Measurements from ENCODE around the gene MOB3B.

DNA sequence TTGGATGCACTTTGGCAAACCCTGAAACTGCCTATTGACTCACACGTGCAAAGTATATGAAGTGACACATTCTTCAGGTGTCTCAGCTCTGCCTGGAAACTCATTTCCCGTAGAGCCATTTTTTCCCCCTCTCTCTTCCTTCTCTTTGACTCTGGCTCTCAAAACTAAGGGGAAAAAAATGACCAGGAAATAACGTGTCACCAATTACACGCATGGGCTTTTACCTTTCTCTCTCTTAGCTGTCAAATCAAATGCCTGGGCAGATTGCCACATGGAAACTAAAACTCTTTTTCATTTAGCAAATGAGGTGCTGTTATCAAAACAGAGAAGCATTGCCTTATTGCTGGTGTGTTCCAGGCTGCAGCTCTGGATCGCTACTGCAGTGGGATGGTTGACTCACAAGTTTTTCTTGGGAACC is 23.9 kb downstream of the MOB3B start:
- TF ChIP-seq, protein P1, sequence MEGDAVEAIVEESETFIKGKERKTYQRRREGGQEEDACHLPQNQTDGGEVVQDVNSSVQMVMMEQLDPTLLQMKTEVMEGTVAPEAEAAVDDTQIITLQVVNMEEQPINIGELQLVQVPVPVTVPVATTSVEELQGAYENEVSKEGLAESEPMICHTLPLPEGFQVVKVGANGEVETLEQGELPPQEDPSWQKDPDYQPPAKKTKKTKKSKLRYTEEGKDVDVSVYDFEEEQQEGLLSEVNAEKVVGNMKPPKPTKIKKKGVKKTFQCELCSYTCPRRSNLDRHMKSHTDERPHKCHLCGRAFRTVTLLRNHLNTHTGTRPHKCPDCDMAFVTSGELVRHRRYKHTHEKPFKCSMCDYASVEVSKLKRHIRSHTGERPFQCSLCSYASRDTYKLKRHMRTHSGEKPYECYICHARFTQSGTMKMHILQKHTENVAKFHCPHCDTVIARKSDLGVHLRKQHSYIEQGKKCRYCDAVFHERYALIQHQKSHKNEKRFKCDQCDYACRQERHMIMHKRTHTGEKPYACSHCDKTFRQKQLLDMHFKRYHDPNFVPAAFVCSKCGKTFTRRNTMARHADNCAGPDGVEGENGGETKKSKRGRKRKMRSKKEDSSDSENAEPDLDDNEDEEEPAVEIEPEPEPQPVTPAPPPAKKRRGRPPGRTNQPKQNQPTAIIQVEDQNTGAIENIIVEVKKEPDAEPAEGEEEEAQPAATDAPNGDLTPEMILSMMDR (conservative IDR thresholded peaks at IDR 0.05; ENCODE audit: low read depth, low read length), result no peak
- TF ChIP-seq EZH2 (IDR thresholded peaks at IDR 0.05; ENCODE audit: low read length, unreplicated experiment) (no peak), EZH2phosphoT487 (IDR thresholded peaks at IDR 0.05; ENCODE audit: borderline replicate concordance, low read length) (no peak)

Data from PC-3 (cell line).